Neural crest cell (in vitro differentiated cells): ENCODE measurements around the gene SLC25A23. TPM values are rescaled to one million over a fixed set of nuclear protein-coding genes. Genes with fewer than 3 reads are reported as not detected.
A peak's percentile ranks its signal among the peaks of the same experiment; 100 is the strongest.

Source experiments
- DNase-seq: peaks from one replicate; pipeline ENCODE4 v3.0.0; 2021; ENCODE audit warnings: low read depth, mixed read lengths, low spot score
- H3K27ac Mint-ChIP-seq: one replicate; pipeline ENCODE4 v1.8.0; 2021; ENCODE audit warnings: mild to moderate bottlenecking, mixed read lengths; ENCODE audit not compliant: unreplicated experiment
- H3K27me3 Mint-ChIP-seq: 2 replicates; pipeline ENCODE4 v1.8.0; 2021; ENCODE audit warnings: low read depth, mild to moderate bottlenecking, mixed read lengths
- H3K36me3 Mint-ChIP-seq: 2 replicates; pipeline ENCODE4 v1.8.0; 2021; ENCODE audit warnings: low read depth, mild to moderate bottlenecking, mixed read lengths
- H3K4me1 Mint-ChIP-seq: 2 replicates; pipeline ENCODE4 v1.8.0; 2021; ENCODE audit warnings: mixed read lengths
- H3K4me3 Mint-ChIP-seq: one replicate; pipeline ENCODE4 v1.8.0; 2021; ENCODE audit warnings: mild to moderate bottlenecking, mixed read lengths
- H3K9me3 Mint-ChIP-seq: 2 replicates; pipeline ENCODE4 v1.8.0; 2021; ENCODE audit warnings: mixed read lengths
- total RNA-seq: library from RNA; stranded (reverse); gene quantifications from 2 replicates; pipeline ENCODE4 v1.2.1, GENCODE V29; 2021
- TF ChIP-seq, protein P1 (sequence below): fragments of 200-600 bp; sonication (generic); conservative IDR thresholded peaks from 2 replicates; pipeline ENCODE4 v1.5.0; 2021; ENCODE audit warnings: antibody characterized with exemption, mild to moderate bottlenecking

The SLC25A23 gene
- total RNA-seq, 1 donor from 2014 or later, result 72.2 TPM

GRCh38 chr19:6418562-6418932, 41.0 kb downstream of the SLC25A23 start:
- no peak for DNase-seq
- peak overlapping the region; percentile 47 for H3K4me3 Mint-ChIP-seq
- no peaks in the 10 kb centered on the region for H3K9me3 Mint-ChIP-seq
- no peak overlapping the region for H3K27ac Mint-ChIP-seq
- no peaks in the 10 kb centered on the region for H3K27me3 Mint-ChIP-seq
- peaks cover 24% of the 10 kb centered on the region for H3K4me1 Mint-ChIP-seq
- TF ChIP-seq, protein P1, sequence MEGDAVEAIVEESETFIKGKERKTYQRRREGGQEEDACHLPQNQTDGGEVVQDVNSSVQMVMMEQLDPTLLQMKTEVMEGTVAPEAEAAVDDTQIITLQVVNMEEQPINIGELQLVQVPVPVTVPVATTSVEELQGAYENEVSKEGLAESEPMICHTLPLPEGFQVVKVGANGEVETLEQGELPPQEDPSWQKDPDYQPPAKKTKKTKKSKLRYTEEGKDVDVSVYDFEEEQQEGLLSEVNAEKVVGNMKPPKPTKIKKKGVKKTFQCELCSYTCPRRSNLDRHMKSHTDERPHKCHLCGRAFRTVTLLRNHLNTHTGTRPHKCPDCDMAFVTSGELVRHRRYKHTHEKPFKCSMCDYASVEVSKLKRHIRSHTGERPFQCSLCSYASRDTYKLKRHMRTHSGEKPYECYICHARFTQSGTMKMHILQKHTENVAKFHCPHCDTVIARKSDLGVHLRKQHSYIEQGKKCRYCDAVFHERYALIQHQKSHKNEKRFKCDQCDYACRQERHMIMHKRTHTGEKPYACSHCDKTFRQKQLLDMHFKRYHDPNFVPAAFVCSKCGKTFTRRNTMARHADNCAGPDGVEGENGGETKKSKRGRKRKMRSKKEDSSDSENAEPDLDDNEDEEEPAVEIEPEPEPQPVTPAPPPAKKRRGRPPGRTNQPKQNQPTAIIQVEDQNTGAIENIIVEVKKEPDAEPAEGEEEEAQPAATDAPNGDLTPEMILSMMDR, result no peak
- H3K36me3 Mint-ChIP-seq, result peaks cover 7% of the 10 kb centered on the region

GRCh38 chr19:6417713-6418561, 41.7 kb downstream of the SLC25A23 start:
- Mint-ChIP-seq H3K4me3 (peak overlapping the region; percentile 47), H3K27me3 (no peaks in the 10 kb centered on the region), H3K9me3 (no peaks in the 10 kb centered on the region), H3K36me3 (peaks cover 4% of the 10 kb centered on the region), H3K27ac (no peak overlapping the region), H3K4me1 (peaks cover 18% of the 10 kb centered on the region)
- TF ChIP-seq, protein P1, result peak; percentile 39
- no peak for DNase-seq

DNA sequence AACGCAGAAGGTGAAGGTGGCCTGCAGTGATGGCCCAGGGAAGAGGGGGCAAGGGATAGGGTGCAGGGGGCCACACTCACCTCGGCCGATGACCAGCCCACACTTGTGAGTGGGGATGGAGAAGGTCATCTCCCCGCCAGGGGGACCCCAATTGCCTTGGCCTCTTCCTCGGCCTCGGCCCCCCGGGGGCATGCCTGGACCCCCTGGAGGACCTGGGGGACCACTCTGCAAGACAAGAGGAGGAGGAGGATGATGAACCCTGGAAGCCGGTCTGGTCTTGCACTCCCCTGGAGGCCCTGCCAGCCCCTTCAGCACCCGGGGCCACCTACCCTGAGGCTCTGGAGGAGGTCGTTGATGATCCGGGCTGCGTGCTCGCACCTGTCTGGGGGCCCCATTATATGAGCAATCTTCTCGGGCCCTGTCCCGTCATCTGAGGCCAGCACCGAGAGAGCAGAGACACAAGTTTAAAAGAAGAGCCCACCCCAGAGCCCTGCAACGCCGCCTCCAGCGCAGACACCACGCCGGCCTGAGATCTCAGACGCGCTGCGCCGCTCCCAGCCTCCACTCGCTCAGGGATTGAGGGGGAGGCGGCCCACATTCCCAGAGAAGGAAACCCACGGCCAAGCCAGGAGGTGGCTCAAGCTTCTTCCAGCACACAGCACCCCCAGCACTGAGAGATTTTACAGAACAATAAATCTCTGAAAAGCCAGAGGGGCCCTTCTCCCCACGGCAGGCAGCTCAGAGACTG, 42.8 kb downstream of the SLC25A23 start:
- Mint-ChIP-seq H3K36me3 (peaks cover 4% of the 10 kb centered on the region), H3K27me3 (no peaks in the 10 kb centered on the region), H3K9me3 (no peaks in the 10 kb centered on the region), H3K4me1 (peaks cover 7% of the 10 kb centered on the region), H3K27ac (no peak overlapping the region), H3K4me3 (no peak overlapping the region)
- TF ChIP-seq, protein P1, result no peak
- DNase-seq, result no peak

GRCh38 chr19:6415591-6416190, 43.9 kb downstream of the SLC25A23 start:
- H3K4me3 Mint-ChIP-seq, result no peak overlapping the region
- peaks cover under 1% of the 10 kb centered on the region for H3K36me3 Mint-ChIP-seq
- H3K9me3 Mint-ChIP-seq, result no peaks in the 10 kb centered on the region

More at GRCh38 chr19:6415591-6416190, 43.9 kb downstream of the SLC25A23 start:
- DNase-seq, result no peak
- H3K27ac Mint-ChIP-seq, result no peak overlapping the region
- H3K27me3 Mint-ChIP-seq, result no peaks in the 10 kb centered on the region
- H3K4me1 Mint-ChIP-seq, result peaks cover 2% of the 10 kb centered on the region
- TF ChIP-seq, protein P1, result no peak
